Measurements from ENCODE around the gene MEX3D. TPM values are rescaled to one million over a fixed set of nuclear protein-coding genes. Genes with fewer than 3 reads are reported as not detected.
"Not testable (repeated sequence)": the region's sequence is repeated elsewhere in the genome, so short reads cannot be mapped to it uniquely, and the experiment has no call there.

The MEX3D gene
- total and polyA plus RNA-seq, 2 donors from 2014 or later = 5.4 to 19.3 TPM

DNA sequence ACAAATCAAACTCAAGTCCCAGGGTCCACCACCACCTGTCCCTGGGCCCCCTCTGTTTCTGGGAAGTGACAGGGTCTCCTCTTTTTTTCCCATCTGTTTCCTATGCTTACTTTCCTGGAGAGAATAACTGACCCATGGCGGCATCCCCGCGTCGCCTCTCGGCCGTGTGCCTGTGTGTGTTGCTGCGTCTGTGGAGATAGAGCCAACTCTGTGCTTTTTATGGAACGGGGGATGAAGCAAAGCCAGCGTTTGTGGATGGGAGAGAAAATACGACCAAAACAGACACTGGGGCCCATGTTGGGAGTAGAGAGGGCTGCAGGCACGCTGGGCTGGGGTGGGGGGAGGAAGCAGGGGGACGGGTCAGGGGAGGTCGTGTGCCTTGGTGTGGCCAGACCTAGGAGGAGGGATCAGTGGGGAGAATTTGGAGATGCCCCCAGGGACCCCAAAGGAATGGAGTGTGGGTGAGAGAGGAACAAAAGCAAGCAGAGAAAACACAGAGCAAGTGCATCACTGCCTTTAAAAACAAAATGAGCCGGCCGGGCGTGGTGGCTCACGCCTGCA is 27.7 kb downstream of the MEX3D start:
- H3K27me3 ChIP-seq (ENCODE audit: control insufficient read depth, insufficient read depth, low read length) = no peaks in the 10 kb centered on the region
- no peak overlapping the region for H3K27ac ChIP-seq (ENCODE audit: low read depth in 2 of 2, low read length in 2 of 2)
- H3K4me1 ChIP-seq (ENCODE audit: control insufficient read depth in 2 of 3, insufficient read depth in 2 of 3, low read depth in 1 of 3, low read length in 3 of 3) = no peaks in the 10 kb centered on the region
- no peaks in the 10 kb centered on the region for H3K9me3 ChIP-seq (ENCODE audit: control insufficient read depth in 2 of 3, insufficient read depth in 1 of 3, low read length in 3 of 3)
- no peak overlapping the region for H3K9ac ChIP-seq (ENCODE audit: low read length in 3 of 3)
- H3K36me3 ChIP-seq (ENCODE audit: control insufficient read depth in 2 of 3, insufficient read depth in 3 of 3, low read length in 3 of 3) = no peaks in the 10 kb centered on the region
- intact Hi-C loops (cut with DNase I) = loop anchor here (10.0 kb wide), 1 partner anchor 134 kb away; no protein-coding TSS in a partner anchor
- TF ChIP-seq, protein P1, sequence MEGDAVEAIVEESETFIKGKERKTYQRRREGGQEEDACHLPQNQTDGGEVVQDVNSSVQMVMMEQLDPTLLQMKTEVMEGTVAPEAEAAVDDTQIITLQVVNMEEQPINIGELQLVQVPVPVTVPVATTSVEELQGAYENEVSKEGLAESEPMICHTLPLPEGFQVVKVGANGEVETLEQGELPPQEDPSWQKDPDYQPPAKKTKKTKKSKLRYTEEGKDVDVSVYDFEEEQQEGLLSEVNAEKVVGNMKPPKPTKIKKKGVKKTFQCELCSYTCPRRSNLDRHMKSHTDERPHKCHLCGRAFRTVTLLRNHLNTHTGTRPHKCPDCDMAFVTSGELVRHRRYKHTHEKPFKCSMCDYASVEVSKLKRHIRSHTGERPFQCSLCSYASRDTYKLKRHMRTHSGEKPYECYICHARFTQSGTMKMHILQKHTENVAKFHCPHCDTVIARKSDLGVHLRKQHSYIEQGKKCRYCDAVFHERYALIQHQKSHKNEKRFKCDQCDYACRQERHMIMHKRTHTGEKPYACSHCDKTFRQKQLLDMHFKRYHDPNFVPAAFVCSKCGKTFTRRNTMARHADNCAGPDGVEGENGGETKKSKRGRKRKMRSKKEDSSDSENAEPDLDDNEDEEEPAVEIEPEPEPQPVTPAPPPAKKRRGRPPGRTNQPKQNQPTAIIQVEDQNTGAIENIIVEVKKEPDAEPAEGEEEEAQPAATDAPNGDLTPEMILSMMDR (IDR thresholded peaks at IDR 0.05; ENCODE audit: borderline replicate concordance, extremely low read depth, insufficient read depth) = no peak
- FAIRE-seq = no peak
- DNase-seq = peak in 1 of 5 donors; percentile 34
- no peak overlapping the region for H3K4me3 ChIP-seq (ENCODE audit: low read length in 3 of 3)

DNA sequence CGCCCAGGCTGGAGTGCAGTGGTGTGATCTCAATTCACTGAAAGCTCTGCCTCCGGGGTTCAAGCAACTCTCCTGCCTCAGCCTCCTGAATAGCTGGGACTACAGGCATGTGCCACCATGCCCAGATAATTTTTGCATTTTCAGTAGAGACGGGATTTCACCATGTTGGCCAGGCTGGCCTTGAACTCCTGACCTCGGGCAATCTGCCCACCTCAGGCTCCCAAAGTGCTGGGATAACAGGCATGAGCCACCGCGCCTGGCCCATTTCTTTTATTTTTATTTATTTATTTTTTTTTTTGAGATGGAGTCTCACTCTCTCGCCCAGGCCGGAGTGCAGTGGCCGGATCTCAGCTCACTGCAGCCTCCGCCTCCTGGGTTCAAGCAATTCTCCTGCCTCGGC is 28.4 kb downstream of the MEX3D start:
- not testable (repeated sequence) for H3K4me3 ChIP-seq (ENCODE audit: low read length in 3 of 3); H3K27ac ChIP-seq (ENCODE audit: low read depth in 2 of 2, low read length in 2 of 2); H3K9me3 ChIP-seq (ENCODE audit: control insufficient read depth in 2 of 3, insufficient read depth in 1 of 3, low read length in 3 of 3); H3K36me3 ChIP-seq (ENCODE audit: control insufficient read depth in 2 of 3, insufficient read depth in 3 of 3, low read length in 3 of 3); H3K27me3 ChIP-seq (ENCODE audit: control insufficient read depth, insufficient read depth, low read length); DNase-seq; FAIRE-seq; H3K9ac ChIP-seq (ENCODE audit: low read length in 3 of 3); H3K4me1 ChIP-seq (ENCODE audit: control insufficient read depth in 2 of 3, insufficient read depth in 2 of 3, low read depth in 1 of 3, low read length in 3 of 3)
- intact Hi-C loops (cut with DNase I) = loop anchor here (10.0 kb wide), 1 partner anchor 135 kb away; no protein-coding TSS in a partner anchor

DNA sequence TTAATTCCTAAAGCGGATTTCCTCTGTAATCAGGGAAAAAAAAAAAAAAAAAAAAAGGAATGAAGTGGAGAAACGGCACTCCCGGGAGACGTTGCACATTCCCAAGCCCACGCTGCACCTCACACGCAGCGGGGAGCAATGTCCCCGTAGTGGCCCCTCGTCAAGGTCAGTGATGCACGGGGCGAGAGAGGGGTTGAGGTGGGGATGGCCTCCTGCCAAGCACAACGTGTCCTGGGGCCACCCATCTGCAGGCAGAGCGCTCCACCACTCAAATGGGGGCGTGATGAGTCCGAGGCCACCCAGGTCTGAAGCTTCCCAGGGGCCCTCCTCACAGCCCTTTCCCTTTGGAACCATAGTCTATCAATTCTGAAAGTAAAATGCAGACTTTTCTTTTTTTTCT is 29.1 kb downstream of the MEX3D start:
- no peak for FAIRE-seq
- Histone ChIP-seq H3K27ac (ENCODE audit: low read depth in 2 of 2, low read length in 2 of 2) (no peak overlapping the region), H3K9ac (ENCODE audit: low read length in 3 of 3) (no peak overlapping the region), H3K9me3 (ENCODE audit: control insufficient read depth in 2 of 3, insufficient read depth in 1 of 3, low read length in 3 of 3) (no peaks in the 10 kb centered on the region), H3K36me3 (ENCODE audit: control insufficient read depth in 2 of 3, insufficient read depth in 3 of 3, low read length in 3 of 3) (no peaks in the 10 kb centered on the region), H3K27me3 (ENCODE audit: control insufficient read depth, insufficient read depth, low read length) (no peaks in the 10 kb centered on the region), H3K4me1 (ENCODE audit: control insufficient read depth in 2 of 3, insufficient read depth in 2 of 3, low read depth in 1 of 3, low read length in 3 of 3) (no peaks in the 10 kb centered on the region), H3K4me3 (ENCODE audit: low read length in 3 of 3) (no peak overlapping the region)
- no peak for DNase-seq
- intact Hi-C loops (cut with DNase I) = no loop called here
- TF ChIP-seq, protein P1 (IDR thresholded peaks at IDR 0.05; ENCODE audit: borderline replicate concordance, extremely low read depth, insufficient read depth) = no peak

DNA sequence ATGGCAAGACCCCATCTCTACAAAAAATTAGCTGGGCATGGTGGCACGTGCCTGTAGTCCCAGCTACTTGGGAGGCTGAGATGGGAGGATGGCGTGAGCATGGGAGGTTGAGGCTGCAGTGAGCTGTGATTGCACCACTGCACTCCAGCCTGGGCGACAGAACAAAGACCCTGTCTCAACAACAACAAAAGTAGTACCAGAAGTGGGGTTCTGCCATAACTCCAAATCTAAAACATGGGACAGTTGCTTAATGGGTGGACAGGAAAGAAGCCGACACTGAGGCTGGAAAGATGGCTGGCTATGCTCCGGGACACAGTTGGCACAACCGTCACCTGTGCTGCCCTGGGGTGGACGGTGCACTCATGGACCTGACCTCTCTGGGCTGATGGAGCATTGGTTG is 32.4 kb downstream of the MEX3D start:
- H3K4me3 ChIP-seq (ENCODE audit: low read length in 3 of 3); FAIRE-seq; intact Hi-C loops (cut with DNase I); DNase-seq; H3K36me3 ChIP-seq (ENCODE audit: control insufficient read depth in 2 of 3, insufficient read depth in 3 of 3, low read length in 3 of 3); H3K4me1 ChIP-seq (ENCODE audit: control insufficient read depth in 2 of 3, insufficient read depth in 2 of 3, low read depth in 1 of 3, low read length in 3 of 3); H3K9me3 ChIP-seq (ENCODE audit: control insufficient read depth in 2 of 3, insufficient read depth in 1 of 3, low read length in 3 of 3); H3K27me3 ChIP-seq (ENCODE audit: control insufficient read depth, insufficient read depth, low read length); H3K9ac ChIP-seq (ENCODE audit: low read length in 3 of 3); H3K27ac ChIP-seq (ENCODE audit: low read depth in 2 of 2, low read length in 2 of 2): not testable (repeated sequence)
